SK-N-SH (cell line): ENCODE measurements around the gene BRD3. TPM values are rescaled to one million over a fixed set of nuclear protein-coding genes. Genes with fewer than 3 reads are reported as not detected.

Source experiments
- CTCF ChIA-PET: fragments of 300-600, 350-600 bp; formaldehyde crosslinking; extraction: SDS; loops from one replicate; lab custom pipeline; 2021; lab: Yijun Ruan, JAX
- POLR2A ChIA-PET: fragments of 350-600 bp; sonication (Branson Sonifier 250); formaldehyde crosslinking; extraction: SDS; loops from one replicate; lab custom pipeline; 2020; ENCODE audit warnings: antibody characterized with exemption, inconsistent platforms; lab: Yijun Ruan, JAX
- DNase-seq: peaks from one replicate; pipeline ENCODE4 v3.0.0; 2012
- H2AFZ ChIP-seq: fragments of 200-600 bp; sonication (generic); 2 replicates; pipeline ENCODE4 v1.8.1; 2016; ENCODE audit warnings: antibody characterized with exemption, mild to moderate bottlenecking, low read depth
- H3F3A ChIP-seq: fragments of 200-600 bp; sonication (generic); replicated peaks from 2 replicates; pipeline ENCODE3; 2016; ENCODE audit warnings: antibody characterized with exemption, mild to moderate bottlenecking; ENCODE audit not compliant: insufficient read depth
- H3K27ac ChIP-seq, 2 experiments: fragments of 200-500 bp in 1 of 2; fragments of 200-600 bp in 1 of 2; sonication (Bioruptor generic) in 1 of 2; sonication (generic), shearing (Covaris generic) in 1 of 2; 2 replicates each; pipeline versions ENCODE4 v1.5.1 to v1.6.1; 2014 to 2016; ENCODE audit warnings: low read depth in 2 of 2, inconsistent platforms in 1 of 2, low read length in 1 of 2, mild to moderate bottlenecking in 1 of 2, mixed read lengths in 1 of 2
- H3K27me3 ChIP-seq: fragments of 200-600 bp; sonication (generic), shearing (Covaris generic); 2 replicates; pipeline ENCODE4 v1.6.1; 2016; ENCODE audit warnings: mixed run types; ENCODE audit not compliant: insufficient read depth
- H3K36me3 ChIP-seq, 2 experiments: fragments of 200-500 bp in 1 of 2; fragments of 200-600 bp in 1 of 2; sonication (Bioruptor generic) in 1 of 2; sonication (generic) in 1 of 2; replicated peaks in 1 of 2; 2 replicates each; pipeline versions ENCODE3 to v1.5.1; 2014 to 2016; ENCODE audit warnings: low read length in 1 of 2, mild to moderate bottlenecking in 1 of 2; ENCODE audit not compliant: insufficient read depth in 2 of 2, control insufficient read depth in 1 of 2
- H3K4me1 ChIP-seq, 2 experiments: fragments of 200-500 bp in 1 of 2; fragments of 200-600 bp in 1 of 2; sonication (Bioruptor generic) in 1 of 2; sonication (generic), shearing (Covaris generic) in 1 of 2; 2 replicates each; pipeline versions ENCODE4 v1.5.1 to v1.6.1; 2014 to 2016; ENCODE audit warnings: low read depth in 1 of 2, low read length in 1 of 2, mixed run types in 1 of 2; ENCODE audit not compliant: insufficient read depth in 2 of 2, control insufficient read depth in 1 of 2
- H3K4me2 ChIP-seq: fragments of 200-600 bp; sonication (generic), shearing (Covaris generic); 2 replicates; pipeline ENCODE4 v1.6.1; 2017; ENCODE audit warnings: mixed run types
- H3K4me3 ChIP-seq, 2 experiments: fragments of 200-500 bp in 1 of 2; fragments of 200-600 bp in 1 of 2; sonication (Bioruptor generic) in 1 of 2; sonication (generic), shearing (Covaris generic) in 1 of 2; 2 replicates each; pipeline versions ENCODE4 v1.5.1 to v1.8.1; 2014 to 2016; ENCODE audit warnings: low read depth in 2 of 2, inconsistent platforms in 1 of 2, low read length in 1 of 2, mild to moderate bottlenecking in 1 of 2, mixed read lengths in 1 of 2, moderate library complexity in 1 of 2
- H3K79me2 ChIP-seq: fragments of 200-600 bp; sonication (generic); 2 replicates; pipeline ENCODE4 v1.8.1; 2017; ENCODE audit warnings: mild to moderate bottlenecking; ENCODE audit not compliant: insufficient read depth
- H3K9ac ChIP-seq: fragments of 200-600 bp; sonication (generic); 2 replicates; pipeline ENCODE4 v1.6.1; 2017; ENCODE audit warnings: mixed run types
- H3K9me2 ChIP-seq: fragments of 200-600 bp; sonication (generic); 2 replicates; pipeline ENCODE4 v1.6.1; 2017; ENCODE audit warnings: mixed run types
- H3K9me3 ChIP-seq: fragments of 200-600 bp; sonication (generic); 2 replicates; pipeline ENCODE4 v1.6.1; 2017; ENCODE audit warnings: mixed run types, mild to moderate bottlenecking, moderate library complexity
- H4K20me1 ChIP-seq: fragments of 200-600 bp; sonication (generic); 2 replicates; pipeline ENCODE4 v1.6.1; 2017; ENCODE audit warnings: mild to moderate bottlenecking, mixed run types; ENCODE audit not compliant: insufficient read depth
- FOXM1 ChIP-seq: IDR thresholded peaks from 2 replicates; pipeline ENCODE4 v1.4.0; 2012; ENCODE audit warnings: low read depth, mild to moderate bottlenecking
- MEF2A ChIP-seq: IDR thresholded peaks from 2 replicates; pipeline ENCODE4 v1.4.0; 2012; ENCODE audit warnings: low read depth, borderline replicate concordance
- MXI1 ChIP-seq: IDR thresholded peaks from 2 replicates; pipeline ENCODE4 v1.6.1; 2012; ENCODE audit warnings: mild to moderate bottlenecking, low read depth, low read length, improper control_type of control experiment
- POLR2AphosphoS5 ChIP-seq: IDR thresholded peaks from 2 replicates; pipeline ENCODE4 v1.6.1; 2012; ENCODE audit warnings: low read depth, low read length
- RCOR1 ChIP-seq: fragments of 150-350 bp; IDR thresholded peaks from 2 replicates; pipeline ENCODE4 v1.6.1; 2017; ENCODE audit warnings: antibody characterized with exemption, low read length
- RXRA ChIP-seq: IDR thresholded peaks from 2 replicates; pipeline ENCODE4 v1.4.0; 2012; ENCODE audit warnings: low read depth, mild to moderate bottlenecking, borderline replicate concordance
- SIN3A ChIP-seq: IDR thresholded peaks from 2 replicates; pipeline ENCODE4 v1.6.1; 2012; ENCODE audit warnings: low read depth, mild to moderate bottlenecking, low read length, moderate library complexity, borderline replicate concordance
- SMC3 ChIP-seq: IDR thresholded peaks from 2 replicates; pipeline ENCODE4 v1.6.1; 2012; ENCODE audit warnings: low read depth, low read length, improper control_type of control experiment
- TEAD4 ChIP-seq: IDR thresholded peaks from 2 replicates; pipeline ENCODE4 v1.4.0; 2012; ENCODE audit warnings: mild to moderate bottlenecking, borderline replicate concordance; ENCODE audit not compliant: insufficient read depth
- WGBS: methylation state at CpG from one replicate; pipeline ENCODE4 v1.1.6; 2017; ENCODE audit warnings: low lambda C conversion rate; 5-methylcytosine and 5-hydroxymethylcytosine counted together
- polyA plus RNA-seq, 3 experiments: library from polyadenylated mRNA; depleted of rRNA; stranded (reverse); fragments of >200 nt; gene quantifications; 2 replicates each; pipeline ENCODE4 v1.2.3, GENCODE V29; 2012
- TF ChIP-seq, protein P1 (sequence below): IDR thresholded peaks from 2 replicates; pipeline ENCODE4 v1.4.0; 2012; ENCODE audit warnings: low read depth
- TF ChIP-seq, protein P2 (sequence below): IDR thresholded peaks from 2 replicates; pipeline ENCODE4 v1.6.1; 2012; ENCODE audit warnings: mild to moderate bottlenecking, low read depth, low read length, moderate library complexity
- TF ChIP-seq, protein P3 (sequence below): IDR thresholded peaks from 2 replicates; pipeline ENCODE4; 2012

The BRD3 gene
- polyA plus RNA-seq, 1 of the 3 experiments (the other 2 are of a cell fraction), result 11.4 TPM

DNA sequence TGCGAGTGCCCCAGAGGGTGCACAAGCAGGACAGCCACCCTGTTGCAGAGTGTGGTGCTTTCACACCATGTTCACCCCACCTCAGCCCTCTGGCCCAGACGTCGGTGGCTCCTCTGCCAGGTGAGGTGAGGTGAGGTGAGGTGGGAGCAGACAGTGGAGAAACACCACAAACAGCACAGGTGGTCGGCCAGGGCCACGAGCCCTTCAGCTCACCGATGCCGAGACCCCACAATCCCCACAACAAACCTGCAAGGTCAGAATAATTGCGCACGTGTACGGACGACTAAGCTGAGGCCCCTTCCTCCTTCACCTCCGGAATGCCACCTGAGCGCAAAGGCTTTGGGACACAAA is 10.5 kb downstream of the BRD3 start:
- CTCF ChIA-PET, result no interaction called here
- 79% methylated on average over 8 of the region's 13 CpGs for WGBS
- Histone ChIP-seq H3K4me1 (peaks cover 6 to 68% of the 10 kb centered on the region in 2 experiments; a peak in 2 of 4 replicates), H3K4me3 (no peak overlapping the region), H3K36me3 (peaks cover 0 to 12% of the 10 kb centered on the region in 2 experiments), H3K9me2 (no peaks in the 10 kb centered on the region), H3K4me2 (no peak overlapping the region), H2AFZ (no peak overlapping the region), H3K27ac (peak overlapping the region in 1 of 2 experiments; percentile 55; a peak in 1 of 4 replicates), H3K9ac (no peak overlapping the region), H3F3A (no peaks in the 10 kb centered on the region), H3K27me3 (no peaks in the 10 kb centered on the region), H3K79me2 (peaks cover 91% of the 10 kb centered on the region), H3K9me3 (no peaks in the 10 kb centered on the region), H4K20me1 (peaks cover 90% of the 10 kb centered on the region)
- POLR2A ChIA-PET, result no interaction called here
- DNase-seq, result no peak
- TF ChIP-seq MXI1, result no peak
- no peak for TF ChIP-seq MEF2A
- no peak for TF ChIP-seq SIN3A
- TF ChIP-seq, protein P1, sequence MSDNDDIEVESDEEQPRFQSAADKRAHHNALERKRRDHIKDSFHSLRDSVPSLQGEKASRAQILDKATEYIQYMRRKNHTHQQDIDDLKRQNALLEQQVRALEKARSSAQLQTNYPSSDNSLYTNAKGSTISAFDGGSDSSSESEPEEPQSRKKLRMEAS, result no peak
- TF ChIP-seq, protein P2, sequence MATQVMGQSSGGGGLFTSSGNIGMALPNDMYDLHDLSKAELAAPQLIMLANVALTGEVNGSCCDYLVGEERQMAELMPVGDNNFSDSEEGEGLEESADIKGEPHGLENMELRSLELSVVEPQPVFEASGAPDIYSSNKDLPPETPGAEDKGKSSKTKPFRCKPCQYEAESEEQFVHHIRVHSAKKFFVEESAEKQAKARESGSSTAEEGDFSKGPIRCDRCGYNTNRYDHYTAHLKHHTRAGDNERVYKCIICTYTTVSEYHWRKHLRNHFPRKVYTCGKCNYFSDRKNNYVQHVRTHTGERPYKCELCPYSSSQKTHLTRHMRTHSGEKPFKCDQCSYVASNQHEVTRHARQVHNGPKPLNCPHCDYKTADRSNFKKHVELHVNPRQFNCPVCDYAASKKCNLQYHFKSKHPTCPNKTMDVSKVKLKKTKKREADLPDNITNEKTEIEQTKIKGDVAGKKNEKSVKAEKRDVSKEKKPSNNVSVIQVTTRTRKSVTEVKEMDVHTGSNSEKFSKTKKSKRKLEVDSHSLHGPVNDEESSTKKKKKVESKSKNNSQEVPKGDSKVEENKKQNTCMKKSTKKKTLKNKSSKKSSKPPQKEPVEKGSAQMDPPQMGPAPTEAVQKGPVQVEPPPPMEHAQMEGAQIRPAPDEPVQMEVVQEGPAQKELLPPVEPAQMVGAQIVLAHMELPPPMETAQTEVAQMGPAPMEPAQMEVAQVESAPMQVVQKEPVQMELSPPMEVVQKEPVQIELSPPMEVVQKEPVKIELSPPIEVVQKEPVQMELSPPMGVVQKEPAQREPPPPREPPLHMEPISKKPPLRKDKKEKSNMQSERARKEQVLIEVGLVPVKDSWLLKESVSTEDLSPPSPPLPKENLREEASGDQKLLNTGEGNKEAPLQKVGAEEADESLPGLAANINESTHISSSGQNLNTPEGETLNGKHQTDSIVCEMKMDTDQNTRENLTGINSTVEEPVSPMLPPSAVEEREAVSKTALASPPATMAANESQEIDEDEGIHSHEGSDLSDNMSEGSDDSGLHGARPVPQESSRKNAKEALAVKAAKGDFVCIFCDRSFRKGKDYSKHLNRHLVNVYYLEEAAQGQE, result no peak
- TF ChIP-seq, protein P3, sequence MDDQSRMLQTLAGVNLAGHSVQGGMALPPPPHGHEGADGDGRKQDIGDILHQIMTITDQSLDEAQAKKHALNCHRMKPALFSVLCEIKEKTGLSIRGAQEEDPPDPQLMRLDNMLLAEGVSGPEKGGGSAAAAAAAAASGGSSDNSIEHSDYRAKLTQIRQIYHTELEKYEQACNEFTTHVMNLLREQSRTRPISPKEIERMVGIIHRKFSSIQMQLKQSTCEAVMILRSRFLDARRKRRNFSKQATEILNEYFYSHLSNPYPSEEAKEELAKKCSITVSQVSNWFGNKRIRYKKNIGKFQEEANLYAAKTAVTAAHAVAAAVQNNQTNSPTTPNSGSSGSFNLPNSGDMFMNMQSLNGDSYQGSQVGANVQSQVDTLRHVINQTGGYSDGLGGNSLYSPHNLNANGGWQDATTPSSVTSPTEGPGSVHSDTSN, result no peak
- no peak for TF ChIP-seq TEAD4
- no peak for TF ChIP-seq POLR2AphosphoS5
- no peak for TF ChIP-seq SMC3
- no peak for TF ChIP-seq RCOR1
- no peak for TF ChIP-seq FOXM1
- no peak for TF ChIP-seq RXRA
